Suprapubic skin (tissue), 3 donors: ENCODE measurements around the gene REP15.

Experiments
- CTCF ChIP-seq, 2 donors: fragments of 200-600 bp in 1 of 2; fragments of 450-650 bp in 1 of 2; sonication (generic) in 1 of 2; IDR thresholded peaks; one replicate each; pipeline ENCODE4 v1.5.1; 2016 to 2019; ENCODE audit warnings: antibody characterized with exemption in 2 of 2, mild to moderate bottlenecking in 1 of 2, moderate library complexity in 1 of 2
- POLR2AphosphoS5 ChIP-seq, 3 donors: sonication (generic); formaldehyde crosslinking; IDR thresholded peaks; one replicate each; pipeline ENCODE4 v1.6.1; 2017; ENCODE audit warnings: antibody characterized with exemption in 3 of 3

- TF ChIP-seq CTCF (IDR thresholded peaks at IDR 0.05), result no peak
- no peak for TF ChIP-seq POLR2AphosphoS5 (IDR thresholded peaks at IDR 0.05)
Measured at GRCh38 chr12:27665704-27666103, 30.5 kb upstream of the REP15 start.
